Sciatic nerve (tissue), 2 donors: ENCODE data around the gene RNF32. TPM values are rescaled to one million over a fixed set of nuclear protein-coding genes. Genes with fewer than 3 reads are reported as not detected.
A peak's percentile ranks its signal among the peaks of the same experiment; 100 is the strongest.
"Not testable (repeated sequence)": the region's sequence is repeated elsewhere in the genome, so short reads cannot be mapped to it uniquely, and the experiment has no call there.

Source experiments
- ATAC-seq: fragments of 200-7000 bp; cut with Tn5 transposase; one replicate; pipeline ENCODE4 v1.9.1; 2020; ENCODE audit warnings: mild to moderate bottlenecking, moderate library complexity
- DNase-seq: peaks from one replicate; pipeline ENCODE4 v3.0.0-alpha.2; 2020; ENCODE audit warnings: low spot score
- intact Hi-C: fragments of 100-400 bp; cut with DNase I; formaldehyde crosslinking; loops from one replicate; pipeline ENCODE4 v1.14.2; 2022
- total RNA-seq: library from RNA; stranded (reverse); fragmentation: NEBNext Ultra II Directional; extraction: Animal tissue kit (Norgen Biotek cat#: 25700); gene quantifications from one replicate; pipeline ENCODE4 v1.2.1, GENCODE V29; 2021
- donor health status: DM: no; HTN: no; CAD: no.
- donor health status: DM: no; HTN: no; CAD: no.

The RNF32 gene
- total RNA-seq, 1 donor from 2014 or later, result 3.2 TPM

GRCh38 chr7:156701787-156702186 lies 61.2 kb downstream of the RNF32 start:
- DNase-seq, intact Hi-C loops, ATAC-seq: not testable (repeated sequence)

GRCh38 chr7:156702399-156702798 lies 61.8 kb downstream of the RNF32 start:
- DNase-seq, result no peak
- ATAC-seq, result no peak
- intact Hi-C loops, result no loop called here

- intact Hi-C loops, result no loop called here
- ATAC-seq (no peak), DNase-seq (no peak)
Measured at GRCh38 chr7:156703209-156703608, 62.6 kb downstream of the RNF32 start.

- ATAC-seq (no peak), DNase-seq (no peak)
- intact Hi-C loops, result no loop called here
Measured at GRCh38 chr7:156703773-156704482, 63.4 kb downstream of the RNF32 start.

GRCh38 chr7:156722043-156722826 lies 81.7 kb downstream of the RNF32 start:
- no peak for DNase-seq
- ATAC-seq, result no peak
- intact Hi-C loops, result no loop called here

- DNase-seq, result no peak
- intact Hi-C loops, result no loop called here
- ATAC-seq, result peak; percentile 42
Measured at GRCh38 chr7:156725073-156725472, 84.5 kb downstream of the RNF32 start.

- DNase-seq (no peak), ATAC-seq (no peak)
- intact Hi-C loops, result no loop called here
Measured at GRCh38 chr7:156725936-156726335, 85.4 kb downstream of the RNF32 start.
